Endothelial cell of umbilical vein (primary cell): Measurements from ENCODE around the gene WDR7. TPM values are rescaled to one million over a fixed set of nuclear protein-coding genes. Genes with fewer than 3 reads are reported as not detected.

Experiments
- BruUV-seq: library from RNA; stranded (reverse); fragments of 400-500 nt; replicated peaks from 2 replicates; lab custom pipeline; 2021; lab: Mats Ljungman, UMichigan
- CTCF ChIA-PET: fragments of 300-600, 350-600 bp; sonication (Branson Sonifier 250); formaldehyde crosslinking; loops from one replicate; lab custom pipeline; 2021; ENCODE audit warnings: antibody characterized with exemption, inconsistent platforms; lab: Charles Lee
- POLR2A ChIA-PET: fragments of 300-600, 350-600 bp; sonication (Branson Sonifier 250); formaldehyde crosslinking; loops from one replicate; lab custom pipeline; 2021; ENCODE audit warnings: antibody characterized with exemption, inconsistent platforms; lab: Charles Lee
- DNase-seq: peaks from one replicate; pipeline ENCODE4 v3.0.0-alpha.2; 2011; ENCODE audit warnings: low read depth, low spot score
- FAIRE-seq: peaks from 2 replicates; lab custom pipeline; 2011; peaks lifted over from hg19 to GRCh38; lab: Jason Lieb, UNC
- H2AFZ ChIP-seq: 2 replicates; pipeline ENCODE4 v1.6.0; 2012; ENCODE audit warnings: low read depth, low read length, control low read depth, inconsistent platforms
- H3K27ac ChIP-seq: 2 replicates; pipeline ENCODE4 v1.5.1; 2011; ENCODE audit warnings: low read depth, mild to moderate bottlenecking, control low read depth, low read length, moderate library complexity; ENCODE audit not compliant: insufficient read depth
- H3K27me3 ChIP-seq, 2 experiments: 2 replicates each; pipeline versions ENCODE4 v1.6.0 to v1.6.1; 2011; ENCODE audit warnings: low read length in 2 of 2, mixed read lengths in 1 of 2; ENCODE audit not compliant: control insufficient read depth in 2 of 2, insufficient read depth in 2 of 2
- H3K36me3 ChIP-seq, 2 experiments: 2 replicates in 1 of 2; 3 replicates in 1 of 2; pipeline ENCODE4 v1.5.1; 2011; ENCODE audit warnings: low read length in 2 of 2, mild to moderate bottlenecking in 1 of 2, moderate library complexity in 1 of 2; ENCODE audit not compliant: control insufficient read depth in 2 of 2, insufficient read depth in 2 of 2; ENCODE audit errors: extremely low read depth in 1 of 2
- H3K4me1 ChIP-seq: 3 replicates; pipeline ENCODE4 v1.5.1; 2011; ENCODE audit warnings: mild to moderate bottlenecking, low read length; ENCODE audit not compliant: control insufficient read depth, insufficient read depth; ENCODE audit errors: extremely low read depth
- H3K4me2 ChIP-seq: 2 replicates; pipeline ENCODE4 v1.6.1; 2011; ENCODE audit warnings: low read length, control low read depth, mixed read lengths; ENCODE audit not compliant: insufficient read depth
- H3K4me3 ChIP-seq, 3 experiments: fragments of 200-600 bp in 1 of 3; sonication (generic), shearing (Covaris generic) in 1 of 3; replicated peaks in 1 of 3; 2 replicates each; pipeline ENCODE4 v1.5.1; 2011 to 2016; ENCODE audit warnings: control low read depth in 3 of 3, low read length in 3 of 3, mild to moderate bottlenecking in 2 of 3, inconsistent platforms in 1 of 3, low read depth in 1 of 3, moderate library complexity in 1 of 3; ENCODE audit not compliant: insufficient read depth in 1 of 3
- H3K79me2 ChIP-seq: 2 replicates; pipeline ENCODE4 v1.6.0; 2012; ENCODE audit warnings: low read length, inconsistent platforms; ENCODE audit not compliant: control insufficient read depth, insufficient read depth
- H3K9ac ChIP-seq: replicated peaks from 2 replicates; pipeline ENCODE3; 2011; ENCODE audit warnings: low read length, control low read depth; ENCODE audit not compliant: insufficient read depth; ENCODE audit errors: extremely low read depth
- H3K9me1 ChIP-seq: replicated peaks from 3 replicates; pipeline ENCODE4 v1.6.0; 2011; ENCODE audit warnings: mild to moderate bottlenecking, low read length; ENCODE audit not compliant: control insufficient read depth, insufficient read depth; ENCODE audit errors: extremely low read depth
- H3K9me3 ChIP-seq: replicated peaks from 2 replicates; pipeline ENCODE4 v1.5.1; 2012; ENCODE audit warnings: low read length, inconsistent platforms; ENCODE audit not compliant: control insufficient read depth, insufficient read depth
- H4K20me1 ChIP-seq: replicated peaks from 2 replicates; pipeline ENCODE3; 2011; ENCODE audit warnings: mild to moderate bottlenecking, low read length; ENCODE audit not compliant: control insufficient read depth, insufficient read depth; ENCODE audit errors: extremely low read depth
- EZH2 ChIP-seq: IDR thresholded peaks from 2 replicates; pipeline ENCODE4 v1.6.1; 2012; ENCODE audit warnings: borderline replicate concordance, low read depth, mild to moderate bottlenecking, moderate library complexity, low read length, inconsistent platforms; ENCODE audit not compliant: severe bottlenecking
- FOS ChIP-seq: IDR thresholded peaks from 2 replicates; pipeline ENCODE4 v1.6.1; 2011; ENCODE audit warnings: mild to moderate bottlenecking, low read length, moderate library complexity, borderline replicate concordance; ENCODE audit not compliant: insufficient read depth
- GATA2 ChIP-seq: IDR thresholded peaks from 2 replicates; pipeline ENCODE4 v1.7.0; 2011; ENCODE audit warnings: low read depth, mild to moderate bottlenecking, moderate library complexity, mixed read lengths, low read length; ENCODE audit not compliant: insufficient read length, insufficient read depth
- JUN ChIP-seq: IDR thresholded peaks from 2 replicates; pipeline ENCODE4 v1.6.1; 2011; ENCODE audit warnings: borderline replicate concordance, low read depth; ENCODE audit not compliant: insufficient read length, insufficient read depth
- MYC ChIP-seq: IDR thresholded peaks from one replicate; pipeline ENCODE4 v1.6.1; 2011; ENCODE audit warnings: mild to moderate bottlenecking, low read depth, low read length
- POLR2A ChIP-seq: IDR thresholded peaks from 2 replicates; pipeline ENCODE4 v1.6.1; 2012; ENCODE audit warnings: low read depth, mild to moderate bottlenecking, control low read depth, low read length
- POLR2AphosphoS5 ChIP-seq: IDR thresholded peaks from 2 replicates; pipeline ENCODE4 v1.6.1; 2012; ENCODE audit warnings: low read depth, mild to moderate bottlenecking, control low read depth, low read length, moderate library complexity; ENCODE audit not compliant: insufficient read depth
- dilution Hi-C: fragments of 300-500 bp; cut with MboI; formaldehyde crosslinking; loops from one replicate; pipeline ENCODE4 v1.15.0; 2019; ENCODE audit warnings: low sequenced_read_pairs; ENCODE audit not compliant: extremely low pct_ligation_motif_present
- intact Hi-C: fragments of 100-400 bp; cut with micrococcal nuclease; formaldehyde crosslinking; loops from one replicate; pipeline ENCODE4 v1.10.0; 2022
- polyA plus RNA-seq, 4 experiments: library from polyadenylated mRNA; depleted of rRNA in 3 of 4; stranded (reverse) in 3 of 4; unstranded in 1 of 4; fragments of >200 nt; gene quantifications; 2 replicates each; pipeline versions ENCODE4 v1.2.1 to v1.2.3, GENCODE V29; 2011 to 2012; ENCODE audit warnings: missing spikeins in 1 of 4
- total RNA-seq: library from RNA; stranded (reverse); gene quantifications from 2 replicates; pipeline ENCODE4 v1.2.3, GENCODE V29; 2021
- TF ChIP-seq, protein P1 (sequence below): IDR thresholded peaks from 2 replicates; pipeline ENCODE4 v1.6.1; 2011; ENCODE audit not compliant: insufficient read depth, insufficient read length
- TF ChIP-seq, protein P2 (sequence below), 2 donors: IDR thresholded peaks; 1 replicate in 1 of 2; 2 replicates in 1 of 2; pipeline ENCODE4 v1.5.1; 2011; ENCODE audit warnings: low read length in 2 of 2, mild to moderate bottlenecking in 2 of 2, moderate library complexity in 2 of 2, control low read depth in 1 of 2, inconsistent platforms in 1 of 2, low read depth in 1 of 2; ENCODE audit not compliant: insufficient read depth in 1 of 2; ENCODE audit errors: extremely low read depth in 1 of 2

The WDR7 gene
- total and polyA plus RNA-seq, 2 donors (not counting 3 experiments of a cell fraction or from before 2014, with no cell fraction given): 5.9 to 19.0 TPM

DNA sequence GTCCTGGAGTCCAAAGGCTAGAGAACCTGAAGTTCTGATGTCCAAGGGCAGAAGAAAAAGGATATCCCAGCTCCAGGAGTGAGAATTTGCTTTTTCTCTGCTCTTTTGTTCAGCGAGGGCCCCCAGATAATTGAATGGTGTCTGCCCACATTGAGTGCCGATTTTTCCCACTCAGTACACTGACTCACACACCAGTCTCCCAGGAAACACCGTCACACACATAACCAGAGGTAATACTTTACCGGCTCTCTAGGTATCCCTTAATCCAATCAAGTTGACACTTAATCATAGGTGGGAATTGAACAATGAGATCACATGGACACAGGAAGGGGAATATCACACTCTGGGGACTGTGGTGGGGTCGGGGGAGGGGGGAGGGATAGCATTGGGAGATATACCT, 161.5 kb downstream of the WDR7 start:
- Histone ChIP-seq H3K36me3 (no peaks in the 10 kb centered on the region), H3K27me3 (no peaks in the 10 kb centered on the region), H3K9me1 (no peaks in the 10 kb centered on the region), H3K9me3 (no peaks in the 10 kb centered on the region), H3K9ac (no peak overlapping the region), H3K79me2 (no peaks in the 10 kb centered on the region), H2AFZ (no peak overlapping the region), H3K27ac (no peak overlapping the region), H3K4me1 (no peaks in the 10 kb centered on the region), H4K20me1 (no peaks in the 10 kb centered on the region), H3K4me3 (no peak overlapping the region), H3K4me2 (no peak overlapping the region)
- no peak for TF ChIP-seq POLR2A
- TF ChIP-seq POLR2AphosphoS5: no peak
- TF ChIP-seq MYC: no peak
- TF ChIP-seq GATA2: no peak
- no peak for TF ChIP-seq EZH2
- no peak for TF ChIP-seq FOS
- TF ChIP-seq, protein P1, sequence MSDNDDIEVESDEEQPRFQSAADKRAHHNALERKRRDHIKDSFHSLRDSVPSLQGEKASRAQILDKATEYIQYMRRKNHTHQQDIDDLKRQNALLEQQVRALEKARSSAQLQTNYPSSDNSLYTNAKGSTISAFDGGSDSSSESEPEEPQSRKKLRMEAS: no peak
- TF ChIP-seq, protein P2, sequence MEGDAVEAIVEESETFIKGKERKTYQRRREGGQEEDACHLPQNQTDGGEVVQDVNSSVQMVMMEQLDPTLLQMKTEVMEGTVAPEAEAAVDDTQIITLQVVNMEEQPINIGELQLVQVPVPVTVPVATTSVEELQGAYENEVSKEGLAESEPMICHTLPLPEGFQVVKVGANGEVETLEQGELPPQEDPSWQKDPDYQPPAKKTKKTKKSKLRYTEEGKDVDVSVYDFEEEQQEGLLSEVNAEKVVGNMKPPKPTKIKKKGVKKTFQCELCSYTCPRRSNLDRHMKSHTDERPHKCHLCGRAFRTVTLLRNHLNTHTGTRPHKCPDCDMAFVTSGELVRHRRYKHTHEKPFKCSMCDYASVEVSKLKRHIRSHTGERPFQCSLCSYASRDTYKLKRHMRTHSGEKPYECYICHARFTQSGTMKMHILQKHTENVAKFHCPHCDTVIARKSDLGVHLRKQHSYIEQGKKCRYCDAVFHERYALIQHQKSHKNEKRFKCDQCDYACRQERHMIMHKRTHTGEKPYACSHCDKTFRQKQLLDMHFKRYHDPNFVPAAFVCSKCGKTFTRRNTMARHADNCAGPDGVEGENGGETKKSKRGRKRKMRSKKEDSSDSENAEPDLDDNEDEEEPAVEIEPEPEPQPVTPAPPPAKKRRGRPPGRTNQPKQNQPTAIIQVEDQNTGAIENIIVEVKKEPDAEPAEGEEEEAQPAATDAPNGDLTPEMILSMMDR (IDR thresholded peaks at IDR 0.05; ENCODE audit: extremely low read depth in 1 of 2, insufficient read depth in 1 of 2, low read depth in 1 of 2, low read length in 2 of 2): no peak
- no peak for TF ChIP-seq JUN
- no TSS peak for BruUV-seq
- intact Hi-C loops: no loop called here
- ChIA-PET POLR2A (no interaction called here), CTCF (no interaction called here)
- no peak for DNase-seq
- FAIRE-seq: no peak
- dilution Hi-C loops: no loop called here
